Measurements from ENCODE around the gene CTBP2.
"Not testable (repeated sequence)": the region's sequence is repeated elsewhere in the genome, so short reads cannot be mapped to it uniquely, and the experiment has no call there.

DNA sequence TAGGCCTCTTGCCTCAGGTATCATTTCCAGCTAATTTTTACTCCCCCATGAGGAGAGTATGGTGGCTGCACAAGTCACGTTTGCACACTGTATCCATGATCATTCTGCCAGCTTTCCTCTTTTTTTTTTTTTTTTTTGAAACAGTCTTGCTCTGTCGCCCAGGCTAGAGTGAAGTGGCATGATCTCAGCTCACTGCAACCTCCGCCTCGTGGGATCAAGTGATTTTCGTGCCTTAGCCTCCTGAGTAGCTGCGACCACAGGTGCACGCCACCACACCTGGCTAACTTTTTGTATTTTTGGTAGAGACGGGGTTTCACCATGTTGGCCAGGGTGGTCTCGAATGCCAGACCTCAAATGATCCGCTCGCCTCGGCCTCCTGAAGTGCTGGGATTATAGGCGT is 77.9 kb downstream of the CTBP2 start:
- TF ChIP-seq, protein P1, sequence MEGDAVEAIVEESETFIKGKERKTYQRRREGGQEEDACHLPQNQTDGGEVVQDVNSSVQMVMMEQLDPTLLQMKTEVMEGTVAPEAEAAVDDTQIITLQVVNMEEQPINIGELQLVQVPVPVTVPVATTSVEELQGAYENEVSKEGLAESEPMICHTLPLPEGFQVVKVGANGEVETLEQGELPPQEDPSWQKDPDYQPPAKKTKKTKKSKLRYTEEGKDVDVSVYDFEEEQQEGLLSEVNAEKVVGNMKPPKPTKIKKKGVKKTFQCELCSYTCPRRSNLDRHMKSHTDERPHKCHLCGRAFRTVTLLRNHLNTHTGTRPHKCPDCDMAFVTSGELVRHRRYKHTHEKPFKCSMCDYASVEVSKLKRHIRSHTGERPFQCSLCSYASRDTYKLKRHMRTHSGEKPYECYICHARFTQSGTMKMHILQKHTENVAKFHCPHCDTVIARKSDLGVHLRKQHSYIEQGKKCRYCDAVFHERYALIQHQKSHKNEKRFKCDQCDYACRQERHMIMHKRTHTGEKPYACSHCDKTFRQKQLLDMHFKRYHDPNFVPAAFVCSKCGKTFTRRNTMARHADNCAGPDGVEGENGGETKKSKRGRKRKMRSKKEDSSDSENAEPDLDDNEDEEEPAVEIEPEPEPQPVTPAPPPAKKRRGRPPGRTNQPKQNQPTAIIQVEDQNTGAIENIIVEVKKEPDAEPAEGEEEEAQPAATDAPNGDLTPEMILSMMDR (IDR thresholded peaks at IDR 0.05), result not testable (repeated sequence)
- not testable (repeated sequence) for TF ChIP-seq POLR2A (IDR thresholded peaks at IDR 0.05)

Data from thyroid gland (tissue), 4 donors.